Activated CD4-positive, alpha-beta memory T cell treated with anti-CD3 and anti-CD28 coated beads, Interleukin-2, amount 10 ng/mL, durations not matched to agents 7 days and 5 days (primary cell): ENCODE data around the gene DNM3. TPM values are rescaled to one million over a fixed set of nuclear protein-coding genes. Genes with fewer than 3 reads are reported as not detected.

Experiments used
- CTCF ChIA-PET: fragments of 350-600 bp; sonication (Branson Sonifier 250); formaldehyde crosslinking; loops from one replicate; lab custom pipeline; 2021; ENCODE audit warnings: antibody characterized with exemption, inconsistent platforms; lab: Charles Lee
- POLR2A ChIA-PET: fragments of 350-600 bp; sonication (Branson Sonifier 250); formaldehyde crosslinking; loops from one replicate; lab custom pipeline; 2021; ENCODE audit warnings: antibody characterized with exemption; lab: Charles Lee
- DNase-seq: peaks from one replicate; pipeline ENCODE4 v3.0.0-alpha.2; 2020
- H3K27ac Mint-ChIP-seq: one replicate; pipeline ENCODE4 v1.8.0; 2021; ENCODE audit warnings: mild to moderate bottlenecking, mixed read lengths
- H3K27me3 Mint-ChIP-seq: one replicate; pipeline ENCODE4 v1.8.0; 2021; ENCODE audit warnings: mixed read lengths
- H3K36me3 Mint-ChIP-seq: one replicate; pipeline ENCODE4 v1.8.0; 2021; ENCODE audit warnings: low read depth, mixed read lengths
- H3K4me1 Mint-ChIP-seq: one replicate; pipeline ENCODE4 v1.8.0; 2021; ENCODE audit warnings: mixed read lengths
- H3K4me3 Mint-ChIP-seq: one replicate; pipeline ENCODE4 v1.8.0; 2021; ENCODE audit warnings: mild to moderate bottlenecking, mixed read lengths
- H3K9me3 Mint-ChIP-seq: one replicate; pipeline ENCODE4 v1.8.0; 2021; ENCODE audit warnings: mixed read lengths
- total RNA-seq, 2 experiments: library from RNA; stranded (reverse); gene quantifications; one replicate each; pipeline ENCODE4 v1.2.3, GENCODE V29; 2021

DNM3 gene
- total RNA-seq, 2 experiments from 2014 or later: 2.0 to 2.2 TPM

GRCh38 chr1:172395576-172395975, 554.3 kb downstream of the DNM3 start:
- Mint-ChIP-seq H3K4me1 (peaks cover 58% of the 10 kb centered on the region), H3K4me3 (no peak overlapping the region), H3K27me3 (peaks cover 23% of the 10 kb centered on the region), H3K36me3 (no peaks in the 10 kb centered on the region), H3K9me3 (no peaks in the 10 kb centered on the region), H3K27ac (no peak overlapping the region)
- ChIA-PET CTCF (interaction anchor here (0.6 to 1.6 kb wide), 2 partner anchors 18 to 232 kb away, joined by 4 read pairs; no protein-coding TSS in a partner anchor), POLR2A (interaction anchor here (1.3 to 2.3 kb wide), 5 partner anchors 15 to 215 kb away, joined by 3 to 17 read pairs (median 8); no protein-coding TSS in a partner anchor)
- DNase-seq: no peak

- H3K27me3 Mint-ChIP-seq: peaks cover 14% of the 10 kb centered on the region
- POLR2A ChIA-PET: no interaction called here
- no peak for DNase-seq
- peaks cover 53% of the 10 kb centered on the region for H3K4me1 Mint-ChIP-seq
- H3K4me3 Mint-ChIP-seq: no peak overlapping the region
- H3K27ac Mint-ChIP-seq: no peak overlapping the region
- CTCF ChIA-PET: no interaction called here
- no peaks in the 10 kb centered on the region for H3K9me3 Mint-ChIP-seq
- no peaks in the 10 kb centered on the region for H3K36me3 Mint-ChIP-seq
Observed at GRCh38 chr1:172397221-172397620, 555.9 kb downstream of the DNM3 start.

- Mint-ChIP-seq H3K27me3 (peaks cover 11% of the 10 kb centered on the region), H3K27ac (no peak overlapping the region), H3K4me3 (no peak overlapping the region), H3K9me3 (no peaks in the 10 kb centered on the region), H3K36me3 (no peaks in the 10 kb centered on the region), H3K4me1 (peaks cover 53% of the 10 kb centered on the region)
- ChIA-PET CTCF (interaction anchor here (1.2 to 3.3 kb wide), 3 partner anchors 39 to 307 kb away, joined by 4 to 25 read pairs (median 4); no protein-coding TSS in a partner anchor), POLR2A (no interaction called here)
- DNase-seq: no peak
Observed at GRCh38 chr1:172397633-172398032, 556.3 kb downstream of the DNM3 start.

GRCh38 chr1:172398193-172398592, 556.9 kb downstream of the DNM3 start:
- ChIA-PET CTCF (interaction anchor here (0.8 to 3.3 kb wide), 5 partner anchors 17 to 396 kb away, joined by 3 to 27 read pairs (median 4); no protein-coding TSS in a partner anchor), POLR2A (no interaction called here)
- Mint-ChIP-seq H3K27ac (no peak overlapping the region), H3K27me3 (peaks cover 7% of the 10 kb centered on the region), H3K9me3 (no peaks in the 10 kb centered on the region), H3K36me3 (no peaks in the 10 kb centered on the region), H3K4me3 (no peak overlapping the region), H3K4me1 (peaks cover 53% of the 10 kb centered on the region)
- DNase-seq: no peak

GRCh38 chr1:172398970-172399755, 557.9 kb downstream of the DNM3 start:
- no peaks in the 10 kb centered on the region for H3K36me3 Mint-ChIP-seq
- H3K9me3 Mint-ChIP-seq: no peaks in the 10 kb centered on the region
- H3K27ac Mint-ChIP-seq: no peak overlapping the region
- H3K4me3 Mint-ChIP-seq: no peak overlapping the region
- POLR2A ChIA-PET: interaction anchor here (1.4 kb wide), 1 partner anchor 41 kb away, joined by 10 read pairs; no protein-coding TSS in a partner anchor
- CTCF ChIA-PET: interaction anchor here (0.5 to 3.3 kb wide), 29 partner anchors 9 to 414 kb away, joined by 3 to 27 read pairs (median 3); partner anchors contain the start of gene PIGC
- H3K27me3 Mint-ChIP-seq: peaks cover 3% of the 10 kb centered on the region
- no peak for DNase-seq
- peaks cover 48% of the 10 kb centered on the region for H3K4me1 Mint-ChIP-seq

- Mint-ChIP-seq H3K9me3 (no peaks in the 10 kb centered on the region), H3K36me3 (no peaks in the 10 kb centered on the region), H3K4me3 (no peak overlapping the region), H3K27me3 (peaks cover 3% of the 10 kb centered on the region), H3K27ac (no peak overlapping the region), H3K4me1 (peaks cover 40% of the 10 kb centered on the region)
- ChIA-PET CTCF (interaction anchor here (0.7 to 3.3 kb wide), 27 partner anchors 8 to 415 kb away, joined by 3 to 27 read pairs (median 3); partner anchors contain the start of gene PIGC), POLR2A (interaction anchor here (1.4 kb wide), 1 partner anchor 42 kb away, joined by 10 read pairs; no protein-coding TSS in a partner anchor)
- no peak for DNase-seq
Observed at GRCh38 chr1:172399756-172400721, 558.7 kb downstream of the DNM3 start.

- no peak for DNase-seq
- CTCF ChIA-PET: interaction anchor here (3.3 kb wide), 1 partner anchor 310 kb away, joined by 25 read pairs; no protein-coding TSS in a partner anchor
- peaks cover 34% of the 10 kb centered on the region for H3K4me1 Mint-ChIP-seq
- POLR2A ChIA-PET: no interaction called here
- no peak overlapping the region for H3K4me3 Mint-ChIP-seq
- peaks cover 3% of the 10 kb centered on the region for H3K27me3 Mint-ChIP-seq
- H3K36me3 Mint-ChIP-seq: no peaks in the 10 kb centered on the region
- no peak overlapping the region for H3K27ac Mint-ChIP-seq
- H3K9me3 Mint-ChIP-seq: no peaks in the 10 kb centered on the region
Observed at GRCh38 chr1:172400722-172401105, 559.4 kb downstream of the DNM3 start.

GRCh38 chr1:172401477-172401876, 560.2 kb downstream of the DNM3 start:
- Mint-ChIP-seq H3K4me1 (peaks cover 34% of the 10 kb centered on the region), H3K27me3 (peaks cover 3% of the 10 kb centered on the region), H3K4me3 (no peak overlapping the region), H3K9me3 (no peaks in the 10 kb centered on the region), H3K27ac (no peak overlapping the region), H3K36me3 (no peaks in the 10 kb centered on the region)
- ChIA-PET CTCF (interaction anchor here (1.3 kb wide), 1 partner anchor 416 kb away, joined by 4 read pairs; no protein-coding TSS in a partner anchor), POLR2A (no interaction called here)
- no peak for DNase-seq

- DNase-seq: no peak
- POLR2A ChIA-PET: interaction anchor here (0.6 kb wide), 1 partner anchor 13 kb away, joined by 3 read pairs; no protein-coding TSS in a partner anchor
- CTCF ChIA-PET: interaction anchor here (1.3 kb wide), 1 partner anchor 417 kb away, joined by 4 read pairs; no protein-coding TSS in a partner anchor
Observed at GRCh38 chr1:172401892-172402291, 560.6 kb downstream of the DNM3 start.

GRCh38 chr1:172402878-172403569, 561.7 kb downstream of the DNM3 start:
- Mint-ChIP-seq H3K36me3 (no peaks in the 10 kb centered on the region), H3K4me1 (peaks cover 30% of the 10 kb centered on the region), H3K27ac (no peak overlapping the region), H3K27me3 (peaks cover 3% of the 10 kb centered on the region), H3K9me3 (no peaks in the 10 kb centered on the region), H3K4me3 (no peak overlapping the region)
- ChIA-PET POLR2A (no interaction called here), CTCF (interaction anchor here (1.6 kb wide), 1 partner anchor 401 kb away, joined by 4 read pairs; no protein-coding TSS in a partner anchor)
- DNase-seq: no peak

More at GRCh38 chr1:172401892-172402291, 560.6 kb downstream of the DNM3 start:
- Mint-ChIP-seq H3K27ac (no peak overlapping the region), H3K4me3 (no peak overlapping the region), H3K9me3 (no peaks in the 10 kb centered on the region), H3K4me1 (peaks cover 34% of the 10 kb centered on the region), H3K36me3 (no peaks in the 10 kb centered on the region), H3K27me3 (peaks cover 3% of the 10 kb centered on the region)

GRCh38 chr1:172404121-172404520, 562.8 kb downstream of the DNM3 start:
- no peak for DNase-seq
- Mint-ChIP-seq H3K27me3 (peaks cover 3% of the 10 kb centered on the region), H3K4me1 (peaks cover 19% of the 10 kb centered on the region), H3K27ac (no peak overlapping the region), H3K36me3 (no peaks in the 10 kb centered on the region), H3K4me3 (no peak overlapping the region), H3K9me3 (no peaks in the 10 kb centered on the region)
- ChIA-PET POLR2A (no interaction called here), CTCF (interaction anchor here (1.2 to 1.6 kb wide), 2 partner anchors 313 to 402 kb away, joined by 3 to 4 read pairs; no protein-coding TSS in a partner anchor)

GRCh38 chr1:172405912-172406311, 564.6 kb downstream of the DNM3 start:
- Mint-ChIP-seq H3K4me3 (no peak overlapping the region), H3K27ac (no peak overlapping the region), H3K9me3 (no peaks in the 10 kb centered on the region), H3K4me1 (peaks cover 5% of the 10 kb centered on the region), H3K36me3 (no peaks in the 10 kb centered on the region), H3K27me3 (no peaks in the 10 kb centered on the region)
- ChIA-PET POLR2A (no interaction called here), CTCF (interaction anchor here (1.5 kb wide), 1 partner anchor 10 kb away, joined by 3 read pairs; no protein-coding TSS in a partner anchor)
- DNase-seq: no peak
